ENCODE data around the gene GLS2.
"Not testable (repeated sequence)": the region's sequence is repeated elsewhere in the genome, so short reads cannot be mapped to it uniquely, and the experiment has no call there.

DNA sequence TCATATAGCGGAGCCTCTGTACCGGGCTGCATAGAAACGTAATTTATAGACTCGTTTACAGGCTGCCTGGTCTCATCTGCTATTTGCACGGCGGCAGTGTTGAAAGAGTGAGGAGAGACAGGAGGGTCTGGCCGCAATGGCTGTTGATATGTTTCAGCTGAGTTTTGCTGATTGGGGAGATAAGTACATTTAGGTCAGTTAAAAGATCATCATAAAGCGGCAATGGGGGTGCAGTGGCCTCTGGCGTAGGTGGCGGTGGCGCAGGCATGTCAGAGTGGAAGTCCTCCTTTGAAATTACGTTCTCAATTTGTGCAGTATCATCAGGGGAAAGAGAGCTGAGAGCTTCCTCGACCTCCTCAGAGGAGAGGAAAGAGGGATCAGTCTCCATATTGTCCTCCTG lies 11.9 kb upstream of the GLS2 start:
- TF ChIP-seq POLR2A, CTCF (IDR thresholded peaks at IDR 0.05): not testable (repeated sequence)

Data from adrenal gland (tissue), 5 donors.